Astrocyte of the cerebellum (primary cell): ENCODE measurements around the gene RPH3AL.
"Not testable (repeated sequence)": the region's sequence is repeated elsewhere in the genome, so short reads cannot be mapped to it uniquely, and the experiment has no call there.

ENCODE experiments used
- DNase-seq: peaks from one replicate; pipeline ENCODE4 v3.0.0-alpha.2; 2011; ENCODE audit warnings: low read depth
- H3K4me3 ChIP-seq: 2 replicates; pipeline ENCODE4 v1.5.1; 2011; ENCODE audit warnings: mild to moderate bottlenecking, low read depth, low read length, moderate library complexity
- CTCF ChIP-seq: IDR thresholded peaks from 2 replicates; pipeline ENCODE4 v1.5.1; 2012; ENCODE audit warnings: low read length, low read depth, moderate library complexity, mild to moderate bottlenecking; ENCODE audit errors: missing control alignments
- in situ Hi-C: cut with HindIII; loops from 2 replicates; pipeline ENCODE4 v1.10.0; 2017; ENCODE audit warnings: low sequenced_read_pairs

The RPH3AL gene

DNA sequence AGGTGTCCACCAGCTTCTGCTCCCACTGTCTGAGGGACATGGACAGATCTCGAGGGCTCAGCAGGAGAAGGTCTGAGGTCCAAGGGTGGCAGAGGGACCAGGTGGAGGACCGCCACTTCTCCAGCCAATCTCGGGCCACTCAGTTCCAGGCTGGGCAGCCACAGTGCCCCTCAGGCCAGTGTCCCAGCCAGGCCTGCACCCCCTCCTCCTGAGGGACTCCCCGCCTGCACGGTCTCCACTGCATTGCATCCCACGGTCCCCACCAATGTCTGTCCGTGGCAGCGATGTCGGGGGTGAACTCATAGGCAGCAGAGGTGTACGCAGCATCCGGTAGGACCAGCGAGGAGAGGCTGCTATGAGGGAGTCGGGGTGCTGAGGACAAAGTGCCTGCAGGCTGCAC is 107.0 kb downstream of the RPH3AL start:
- in situ Hi-C loops = no loop called here
- no peak for TF ChIP-seq CTCF
- DNase-seq = no peak
- H3K4me3 ChIP-seq = no peak overlapping the region

DNA sequence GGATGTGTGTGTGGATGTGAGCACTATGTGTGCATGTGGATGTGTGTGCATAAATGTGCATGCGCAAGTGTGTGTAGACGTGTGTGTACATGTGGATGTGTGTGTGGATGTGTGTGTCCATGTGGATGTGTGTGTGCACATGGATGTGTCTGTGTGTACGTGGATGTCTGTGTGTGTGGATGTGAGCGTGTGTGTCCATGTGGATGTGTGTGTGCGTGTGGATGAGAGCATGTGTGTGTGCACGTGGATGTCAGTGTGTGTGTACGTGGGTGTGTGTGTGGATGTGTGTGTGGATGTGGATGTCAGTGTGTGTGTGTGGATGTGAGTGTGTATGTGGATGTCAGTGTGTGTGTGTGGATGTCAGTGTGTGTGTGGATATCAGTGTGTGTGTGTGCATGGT is 107.6 kb downstream of the RPH3AL start:
- DNase-seq = no peak
- in situ Hi-C loops = no loop called here
- TF ChIP-seq CTCF = no peak
- H3K4me3 ChIP-seq = no peak overlapping the region

DNA sequence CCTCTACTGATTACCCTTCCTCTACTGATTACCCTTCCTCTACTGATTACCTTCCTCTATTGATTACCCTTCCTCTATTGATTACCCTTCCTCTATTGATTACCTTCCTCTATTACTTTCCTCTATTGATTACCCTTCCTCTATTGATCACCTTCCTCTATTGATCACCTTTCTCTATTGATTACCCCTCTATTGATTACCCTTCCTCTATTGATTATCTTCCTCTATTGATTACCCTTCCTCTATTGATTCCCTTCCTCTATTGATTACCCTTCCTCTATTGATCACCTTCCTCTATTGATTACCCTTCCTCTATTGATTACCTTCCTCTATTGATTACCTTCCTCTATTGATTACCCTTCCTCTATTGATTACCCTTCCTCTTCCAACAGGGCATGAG is 108.7 kb downstream of the RPH3AL start:
- H3K4me3 ChIP-seq, in situ Hi-C loops, DNase-seq: not testable (repeated sequence)

GRCh38 chr17:238964-239259 is 113.7 kb downstream of the RPH3AL start:
- no peak for TF ChIP-seq CTCF

GRCh38 chr17:238071-238963 is 114.3 kb downstream of the RPH3AL start:
- DNase-seq = no peak
- no peak overlapping the region for H3K4me3 ChIP-seq
- in situ Hi-C loops = no loop called here
- no peak for TF ChIP-seq CTCF

More at GRCh38 chr17:238964-239259, 113.7 kb downstream of the RPH3AL start:
- DNase-seq = no peak
- H3K4me3 ChIP-seq = no peak overlapping the region
- in situ Hi-C loops = no loop called here

- no peak for DNase-seq
- in situ Hi-C loops = no loop called here
- no peak for TF ChIP-seq CTCF
Measured at GRCh38 chr17:237406-237955, 115.1 kb downstream of the RPH3AL start.

GRCh38 chr17:236641-237405 is 115.8 kb downstream of the RPH3AL start:
- no peak for TF ChIP-seq CTCF
- H3K4me3 ChIP-seq = no peak overlapping the region
- in situ Hi-C loops = no loop called here
- no peak for DNase-seq

More at GRCh38 chr17:237406-237955, 115.1 kb downstream of the RPH3AL start:
- H3K4me3 ChIP-seq = no peak overlapping the region
